ENCODE measurements around the gene LYSMD4. TPM values are rescaled to one million over a fixed set of nuclear protein-coding genes. Genes with fewer than 3 reads are reported as not detected.

Gene LYSMD4
- total and polyA plus RNA-seq, 2 of the 13 experiments (the other 11 are each of a cell fraction or from before 2014, with no cell fraction given): 7.4 to 8.5 TPM

DNA sequence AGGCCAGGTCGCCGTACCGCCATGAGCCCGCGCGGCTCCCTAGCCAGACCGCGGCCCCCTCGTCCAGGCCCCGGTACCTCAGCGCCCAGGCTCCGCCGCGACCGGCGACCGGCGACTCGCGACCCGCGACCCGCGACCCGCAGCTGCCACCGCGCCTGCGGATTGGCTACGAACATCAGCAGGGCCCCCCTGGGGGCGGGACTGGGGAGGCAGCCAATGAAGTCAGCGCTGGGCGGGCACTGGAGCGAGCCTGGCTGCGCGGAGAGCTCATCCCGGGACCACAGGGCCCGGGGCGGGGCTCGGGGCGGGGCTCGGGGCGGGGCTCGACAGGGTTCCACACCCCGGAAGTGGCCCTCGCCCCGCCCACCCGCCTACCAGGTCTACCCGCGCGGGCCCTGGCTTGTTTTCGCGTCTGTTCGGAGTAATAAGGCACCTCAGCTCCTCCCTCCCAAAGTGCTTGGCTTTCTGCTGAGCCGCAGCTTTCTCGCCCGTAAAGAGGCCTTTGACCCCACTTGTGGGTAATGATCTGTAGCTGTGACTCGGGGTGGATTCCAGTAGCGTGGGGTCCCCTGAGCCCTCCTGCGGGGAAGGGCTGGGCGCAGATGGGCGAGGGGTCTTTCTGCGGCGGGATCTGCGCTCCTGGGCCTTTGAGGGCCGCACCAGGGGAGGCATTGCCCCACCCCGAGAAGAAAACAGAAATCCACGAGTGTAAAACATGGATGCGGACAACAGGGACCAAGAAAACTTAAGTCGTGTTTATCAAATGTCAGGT lies at the start of gene LYSMD4 (continued):
- TF ChIP-seq SALL1 (CRISPR knock-in tag; IDR thresholded peaks at IDR 0.05) (peak; percentile 73), JUN (CRISPR knock-in tag; IDR thresholded peaks at IDR 0.05) (0 out of 2 replicates have a peak, but pooled peaks have one; percentile 31), SP4 (CRISPR knock-in tag; IDR thresholded peaks at IDR 0.05) (peak; percentile 66), SKI (IDR thresholded peaks at IDR 0.05; ENCODE audit: partially characterized antibody) (no peak), RFXANK (CRISPR knock-in tag; IDR thresholded peaks at IDR 0.05) (no peak), MXI1 (IDR thresholded peaks at IDR 0.05; ENCODE audit: borderline replicate concordance, low read depth, low read length) (peak; percentile 21; the same call in 1 of the 3 replicates), KMT2A (CRISPR knock-in tag; IDR thresholded peaks at IDR 0.05) (0 out of 2 replicates have a peak, but pooled peaks have one; percentile 29), ZMYM2 (CRISPR knock-in tag; IDR thresholded peaks at IDR 0.05) (peak; percentile 56; the same call in 1 of the 2 replicates), MED13 (CRISPR knock-in tag; IDR thresholded peaks at IDR 0.05) (no peak), STAG1 (CRISPR knock-in tag; IDR thresholded peaks at IDR 0.05) (no peak), TBX2 (CRISPR knock-in tag; IDR thresholded peaks at IDR 0.05; ENCODE audit: borderline replicate concordance) (peak; percentile 42; the same call in 1 of the 2 replicates), RARG (CRISPR knock-in tag; IDR thresholded peaks at IDR 0.05; ENCODE audit: low read depth) (no peak), NFYB (CRISPR knock-in tag; IDR thresholded peaks at IDR 0.05) (peak; percentile 74), ATAD3A (CRISPR knock-in tag; IDR thresholded peaks at IDR 0.05) (no peak), ELF1 (CRISPR knock-in tag; IDR thresholded peaks at IDR 0.05) (peak; percentile 86), BHLHE40 (IDR thresholded peaks at IDR 0.05; ENCODE audit: low read length) (no peak), FOXJ3 (CRISPR knock-in tag; IDR thresholded peaks at IDR 0.05; ENCODE audit: borderline replicate concordance) (peak; percentile 38; the same call in 1 of the 2 replicates), ZNF549 (CRISPR knock-in tag; IDR thresholded peaks at IDR 0.05) (no peak), ZNF772 (CRISPR knock-in tag; IDR thresholded peaks at IDR 0.05) (peak; percentile 41; the same call in 1 of the 2 replicates), XRCC5 (optimal IDR thresholded peaks at IDR 0.05; ENCODE audit: low read length) (peak; percentile 66), AGO1 (IDR thresholded peaks at IDR 0.05; ENCODE audit: low read depth, low read length, poor library complexity, severe bottlenecking) (no peak), ZNF768 (CRISPR knock-in tag; IDR thresholded peaks at IDR 0.05) (no peak; the same call in 1 of the 2 replicates), TCF12 (IDR thresholded peaks at IDR 0.05) (no peak), TCF12 (CRISPR knock-in tag; IDR thresholded peaks at IDR 0.05) (peak; percentile 32; the same call in 1 of the 2 replicates), BORCS8-MEF2B (CRISPR knock-in tag; IDR thresholded peaks at IDR 0.05) (0 out of 2 replicates have a peak, but pooled peaks have one; percentile 23)
- TF ChIP-seq, protein P1, sequence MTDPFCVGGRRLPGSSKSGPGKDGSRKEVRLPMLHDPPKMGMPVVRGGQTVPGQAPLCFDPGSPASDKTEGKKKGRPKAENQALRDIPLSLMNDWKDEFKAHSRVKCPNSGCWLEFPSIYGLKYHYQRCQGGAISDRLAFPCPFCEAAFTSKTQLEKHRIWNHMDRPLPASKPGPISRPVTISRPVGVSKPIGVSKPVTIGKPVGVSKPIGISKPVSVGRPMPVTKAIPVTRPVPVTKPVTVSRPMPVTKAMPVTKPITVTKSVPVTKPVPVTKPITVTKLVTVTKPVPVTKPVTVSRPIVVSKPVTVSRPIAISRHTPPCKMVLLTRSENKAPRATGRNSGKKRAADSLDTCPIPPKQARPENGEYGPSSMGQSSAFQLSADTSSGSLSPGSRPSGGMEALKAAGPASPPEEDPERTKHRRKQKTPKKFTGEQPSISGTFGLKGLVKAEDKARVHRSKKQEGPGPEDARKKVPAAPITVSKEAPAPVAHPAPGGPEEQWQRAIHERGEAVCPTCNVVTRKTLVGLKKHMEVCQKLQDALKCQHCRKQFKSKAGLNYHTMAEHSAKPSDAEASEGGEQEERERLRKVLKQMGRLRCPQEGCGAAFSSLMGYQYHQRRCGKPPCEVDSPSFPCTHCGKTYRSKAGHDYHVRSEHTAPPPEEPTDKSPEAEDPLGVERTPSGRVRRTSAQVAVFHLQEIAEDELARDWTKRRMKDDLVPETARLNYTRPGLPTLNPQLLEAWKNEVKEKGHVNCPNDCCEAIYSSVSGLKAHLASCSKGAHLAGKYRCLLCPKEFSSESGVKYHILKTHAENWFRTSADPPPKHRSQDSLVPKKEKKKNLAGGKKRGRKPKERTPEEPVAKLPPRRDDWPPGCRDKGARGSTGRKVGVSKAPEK (CRISPR knock-in tag; IDR thresholded peaks at IDR 0.05; ENCODE audit: borderline replicate concordance): no peak
- TF ChIP-seq, protein P2, sequence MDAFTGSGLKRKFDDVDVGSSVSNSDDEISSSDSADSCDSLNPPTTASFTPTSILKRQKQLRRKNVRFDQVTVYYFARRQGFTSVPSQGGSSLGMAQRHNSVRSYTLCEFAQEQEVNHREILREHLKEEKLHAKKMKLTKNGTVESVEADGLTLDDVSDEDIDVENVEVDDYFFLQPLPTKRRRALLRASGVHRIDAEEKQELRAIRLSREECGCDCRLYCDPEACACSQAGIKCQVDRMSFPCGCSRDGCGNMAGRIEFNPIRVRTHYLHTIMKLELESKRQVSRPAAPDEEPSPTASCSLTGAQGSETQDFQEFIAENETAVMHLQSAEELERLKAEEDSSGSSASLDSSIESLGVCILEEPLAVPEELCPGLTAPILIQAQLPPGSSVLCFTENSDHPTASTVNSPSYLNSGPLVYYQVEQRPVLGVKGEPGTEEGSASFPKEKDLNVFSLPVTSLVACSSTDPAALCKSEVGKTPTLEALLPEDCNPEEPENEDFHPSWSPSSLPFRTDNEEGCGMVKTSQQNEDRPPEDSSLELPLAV (CRISPR knock-in tag; conservative IDR thresholded peaks at IDR 0.05; ENCODE audit: low read depth): no peak
- TF ChIP-seq, protein P3, sequence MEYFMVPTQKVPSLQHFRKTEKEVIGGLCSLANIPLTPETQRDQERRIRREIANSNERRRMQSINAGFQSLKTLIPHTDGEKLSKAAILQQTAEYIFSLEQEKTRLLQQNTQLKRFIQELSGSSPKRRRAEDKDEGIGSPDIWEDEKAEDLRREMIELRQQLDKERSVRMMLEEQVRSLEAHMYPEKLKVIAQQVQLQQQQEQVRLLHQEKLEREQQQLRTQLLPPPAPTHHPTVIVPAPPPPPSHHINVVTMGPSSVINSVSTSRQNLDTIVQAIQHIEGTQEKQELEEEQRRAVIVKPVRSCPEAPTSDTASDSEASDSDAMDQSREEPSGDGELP (IDR thresholded peaks at IDR 0.05; ENCODE audit: borderline replicate concordance, low read depth): no peak

Measured in HepG2 (cell line).